K562 (cell line): Measurements from ENCODE around the gene PRRC2C. TPM values are rescaled to one million over a fixed set of nuclear protein-coding genes. Genes with fewer than 3 reads are reported as not detected.

Experiments
- ATAC-seq: fragments of 200-7000 bp; cut with Tn5 transposase; 3 replicates; pipeline ENCODE4 v1.9.1; 2020; ENCODE audit warnings: moderate library complexity
- BruUV-seq: library from RNA; stranded (reverse); fragments of 400-500 nt; replicated peaks from 2 replicates; lab custom pipeline; 2021; lab: Mats Ljungman, UMichigan
- CTCF ChIA-PET: fragments of 300-600 bp; formaldehyde crosslinking; extraction: SDS; loops from one replicate; lab custom pipeline; 2021; ENCODE audit warnings: low intra/inter-chr PET ratio; lab: Yijun Ruan, JAX
- POLR2A ChIA-PET: fragments of 300-600, 350-650 bp; sonication (Branson Sonifier 250); formaldehyde crosslinking; extraction: SDS; loops from one replicate; lab custom pipeline; 2021; ENCODE audit warnings: antibody characterized with exemption, inconsistent platforms; lab: Yijun Ruan, JAX
- DNase-seq, 4 experiments: peaks; one replicate each; pipeline versions ENCODE4 v3.0.0 to v3.0.0-alpha.2; 2011 to 2018; ENCODE audit warnings: low spot score in 3 of 4, mixed read lengths in 3 of 4; ENCODE audit errors: extremely low read depth in 1 of 4
- FAIRE-seq: peaks from 2 replicates; lab custom pipeline; 2011; peaks lifted over from hg19 to GRCh38; lab: Jason Lieb, UNC
- H2AFZ ChIP-seq: 2 replicates; pipeline ENCODE4 v1.6.0; 2011; ENCODE audit warnings: low read depth, low read length, control low read depth, inconsistent platforms
- H3K27ac ChIP-seq: fragments of 200-600 bp; 3 replicates; pipeline ENCODE4 v1.8.0; 2011; ENCODE audit warnings: low read depth, mild to moderate bottlenecking, control low read depth, inconsistent platforms, low read length, moderate library complexity, mixed read lengths; ENCODE audit errors: extremely low read depth
- H3K27me3 ChIP-seq, 2 experiments: fragments of 300-600 bp in 1 of 2; 2 replicates in 1 of 2; 3 replicates in 1 of 2; pipeline versions ENCODE4 v1.6.0 to v1.8.0; 2011; ENCODE audit warnings: inconsistent platforms in 2 of 2, low read length in 2 of 2, mild to moderate bottlenecking in 1 of 2, mixed read lengths in 1 of 2, moderate library complexity in 1 of 2; ENCODE audit not compliant: control insufficient read depth in 2 of 2, insufficient read depth in 2 of 2
- H3K36me3 ChIP-seq: fragments of 300-600 bp; 3 replicates; pipeline ENCODE4 v1.8.0; 2011; ENCODE audit warnings: mild to moderate bottlenecking, low read length, inconsistent platforms; ENCODE audit not compliant: control insufficient read depth, insufficient read depth
- H3K4me1 ChIP-seq, 2 experiments: fragments of 200-600 bp in 1 of 2; replicated peaks in 1 of 2; 2 replicates in 1 of 2; 3 replicates in 1 of 2; pipeline versions ENCODE4 v1.5.1 to v1.8.0; 2011; ENCODE audit warnings: inconsistent platforms in 2 of 2, low read length in 2 of 2, mild to moderate bottlenecking in 1 of 2, mixed read lengths in 1 of 2, moderate library complexity in 1 of 2; ENCODE audit not compliant: control insufficient read depth in 2 of 2, insufficient read depth in 2 of 2
- H3K4me2 ChIP-seq: 2 replicates; pipeline ENCODE4 v1.6.1; 2011; ENCODE audit warnings: low read length, control low read depth, inconsistent platforms, mixed read lengths; ENCODE audit not compliant: insufficient read depth
- H3K4me3 ChIP-seq: fragments of 200-600 bp; sonication (generic), shearing (Covaris generic); 2 replicates; pipeline ENCODE4 v1.5.1; 2016; ENCODE audit warnings: control low read depth, inconsistent platforms
- H3K79me2 ChIP-seq: fragments of 200-600 bp; 3 replicates; pipeline ENCODE4 v1.8.0; 2011; ENCODE audit warnings: low read length, inconsistent platforms; ENCODE audit not compliant: control insufficient read depth, insufficient read depth
- H3K9ac ChIP-seq, 2 experiments: 2 replicates each; pipeline versions ENCODE4 v1.6.0 to v1.6.1; 2011; ENCODE audit warnings: low read depth in 2 of 2, low read length in 2 of 2, control low read depth in 1 of 2, inconsistent platforms in 1 of 2, mild to moderate bottlenecking in 1 of 2, mixed read lengths in 1 of 2; ENCODE audit not compliant: insufficient read depth in 1 of 2
- H3K9me1 ChIP-seq: one replicate; pipeline ENCODE4 v1.6.0; 2011; ENCODE audit warnings: inconsistent platforms, mild to moderate bottlenecking, low read length, moderate library complexity; ENCODE audit not compliant: control insufficient read depth, insufficient read depth
- H3K9me3 ChIP-seq: replicated peaks from 2 replicates; pipeline ENCODE4 v1.5.1; 2011; ENCODE audit warnings: low read depth, low read length, inconsistent platforms; ENCODE audit not compliant: control insufficient read depth, insufficient read depth
- H4K20me1 ChIP-seq: replicated peaks from 2 replicates; pipeline ENCODE4 v1.6.1; 2011; ENCODE audit warnings: low read length, inconsistent platforms, mixed read lengths; ENCODE audit not compliant: control insufficient read depth, insufficient read depth
- NONO ChIP-seq, 2 experiments: fragments of 200-400 bp in 1 of 2; fragments of 450-650 bp in 1 of 2; formaldehyde crosslinking in 1 of 2; IDR thresholded peaks; 2 replicates each; pipeline ENCODE4 v1.6.1; 2017; ENCODE audit warnings: low read depth in 2 of 2, mild to moderate bottlenecking in 2 of 2, moderate library complexity in 2 of 2, low read length in 1 of 2
- SMARCA5 ChIP-seq: fragments of 450-650 bp; IDR thresholded peaks from 2 replicates; pipeline ENCODE4 v1.6.1; 2016
- SREBF1 ChIP-seq: fragments of 150-350 bp; IDR thresholded peaks from 2 replicates; pipeline ENCODE4 v1.6.1; 2014; ENCODE audit warnings: antibody characterized with exemption, low read depth, low read length, borderline replicate concordance
- WGBS: fragments of 100-300 bp; shearing (Covaris generic); methylation state at CpG from one replicate; pipeline ENCODE4 v1.1.6; 2016; ENCODE audit warnings: low coverage, mixed read lengths; ENCODE audit not compliant: insufficient coverage; ENCODE audit errors: missing lambda C conversion rate; 5-methylcytosine and 5-hydroxymethylcytosine counted together
- in situ Hi-C: fragments of 300-500 bp; cut with MboI; formaldehyde crosslinking; loops from 4 replicates; pipeline ENCODE4 v1.15.0; 2018; ENCODE audit warnings: inconsistent platforms, mixed read lengths
- intact Hi-C: fragments of 100-400 bp; cut with micrococcal nuclease; formaldehyde crosslinking; loops from 2 replicates; pipeline ENCODE4 v1.14.2; 2022
- polyA plus RNA-seq, 8 experiments: library from polyadenylated mRNA; depleted of rRNA in 4 of 8; stranded (reverse) in 5 of 8; unstranded in 3 of 8; fragments of >200 nt; fragmentation: Nextera tagmentation in 2 of 8; fragmentation: Illumina TruSeq in 1 of 8; extraction: Ambion mirVana in 2 of 8; extraction: Trizol in 1 of 8; gene quantifications; 2 replicates each; pipeline versions ENCODE4 v1.2.1 to v1.2.3, GENCODE V29; 2011 to 2014; ENCODE audit warnings: inconsistent platforms in 1 of 8, missing spikeins in 1 of 8
- total RNA-seq, 7 experiments: library from RNA; depleted of rRNA in 6 of 7; stranded (reverse); fragments of >200 nt in 6 of 7; fragmentation: Illumina TruSeq in 2 of 7; extraction: Trizol in 2 of 7; gene quantifications; 2 replicates each; pipeline versions ENCODE4 v1.2.1 to v1.2.3, GENCODE V29; 2011 to 2021; ENCODE audit warnings: low replicate concordance in 1 of 7
- TF ChIP-seq, protein P1 (sequence below): fragments of 200-800 bp; sonication (Bioruptor generic); IDR thresholded peaks from 2 replicates; pipeline ENCODE4 v1.6.1; 2017; ENCODE audit warnings: missing genetic modification characterization, missing compliant biosample characterization
- TF ChIP-seq, protein P2 (sequence below): fragments of 450-650 bp; conservative IDR thresholded peaks from 2 replicates; pipeline ENCODE4 v1.6.1; 2016; ENCODE audit warnings: missing genetic modification characterization, low read depth, mild to moderate bottlenecking, control low read depth, missing compliant biosample characterization
- TF ChIP-seq, protein P3 (sequence below), 2 experiments: fragments of 200-800 bp in 1 of 2; sonication (Bioruptor generic) in 1 of 2; sonication (generic) in 1 of 2; formaldehyde crosslinking in 1 of 2; IDR thresholded peaks in 1 of 2; conservative IDR thresholded peaks in 1 of 2; 2 replicates each; pipeline versions ENCODE4 v1.5.0 to v1.6.1; 2016 to 2020; ENCODE audit warnings: missing compliant biosample characterization in 1 of 2, missing genetic modification characterization in 1 of 2, missing genetic modification reagents in 1 of 2

Gene PRRC2C
- total and polyA plus RNA-seq, 9 of the 15 experiments (the other 6 are each of a cell fraction or from before 2014, with no cell fraction given): 61.9 to 237 (median 105) TPM

DNA sequence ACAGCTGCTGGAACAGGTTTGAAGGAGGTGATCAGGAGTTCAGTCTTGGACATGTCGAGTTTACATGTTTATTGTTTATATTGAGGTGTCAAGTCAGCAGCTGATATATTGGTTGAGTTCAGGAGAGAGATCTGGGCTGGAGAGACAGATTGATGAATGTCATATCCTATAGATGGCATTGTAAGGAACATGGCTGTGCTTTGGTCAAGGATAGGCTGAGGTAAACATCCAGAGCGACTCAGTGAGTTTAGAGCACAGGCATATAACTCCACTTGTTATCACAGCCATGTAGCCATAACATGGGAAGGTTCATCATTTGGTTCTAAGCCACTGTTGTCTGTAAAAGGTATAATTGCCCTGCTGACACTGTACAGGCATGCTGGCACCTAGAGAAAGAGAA lies 131.3 kb downstream of the PRRC2C start:
- peaks cover 0 to 7% of the 10 kb centered on the region in 2 experiments; a peak in 3 of 5 replicates for H3K27me3 ChIP-seq
- H2AFZ ChIP-seq: no peak overlapping the region
- H3K79me2 ChIP-seq: no peaks in the 10 kb centered on the region
- no peak overlapping the region for H3K9ac ChIP-seq
- POLR2A ChIA-PET: interaction anchor here (0.6 kb wide), 2 partner anchors 9 to 1659 kb away, joined by 3 read pairs; no protein-coding TSS in a partner anchor
- ATAC-seq (no peak), FAIRE-seq (no peak), DNase-seq (no peak)
- 5% methylated on average over 2 of the region's 2 CpGs for WGBS
- intact Hi-C loops (no loop called here), in situ Hi-C loops (loop anchor here (25.0 kb wide), 1 partner anchor 1079 kb away; the partner anchor contains the start of gene GORAB)
- H3K36me3 ChIP-seq: no peaks in the 10 kb centered on the region
- peaks cover 5 to 6% of the 10 kb centered on the region in 2 experiments; a peak in 2 of 5 replicates for H3K4me1 ChIP-seq
- no peak overlapping the region for H3K4me3 ChIP-seq
- TF ChIP-seq, protein P1, sequence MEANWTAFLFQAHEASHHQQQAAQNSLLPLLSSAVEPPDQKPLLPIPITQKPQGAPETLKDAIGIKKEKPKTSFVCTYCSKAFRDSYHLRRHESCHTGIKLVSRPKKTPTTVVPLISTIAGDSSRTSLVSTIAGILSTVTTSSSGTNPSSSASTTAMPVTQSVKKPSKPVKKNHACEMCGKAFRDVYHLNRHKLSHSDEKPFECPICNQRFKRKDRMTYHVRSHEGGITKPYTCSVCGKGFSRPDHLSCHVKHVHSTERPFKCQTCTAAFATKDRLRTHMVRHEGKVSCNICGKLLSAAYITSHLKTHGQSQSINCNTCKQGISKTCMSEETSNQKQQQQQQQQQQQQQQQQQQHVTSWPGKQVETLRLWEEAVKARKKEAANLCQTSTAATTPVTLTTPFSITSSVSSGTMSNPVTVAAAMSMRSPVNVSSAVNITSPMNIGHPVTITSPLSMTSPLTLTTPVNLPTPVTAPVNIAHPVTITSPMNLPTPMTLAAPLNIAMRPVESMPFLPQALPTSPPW (CRISPR knock-in tag): no peak
- H3K4me2 ChIP-seq: no peak overlapping the region
- no peaks in the 10 kb centered on the region for H3K9me1 ChIP-seq
- no TSS peak for BruUV-seq
- CTCF ChIA-PET: no interaction called here
- no peaks in the 10 kb centered on the region for H3K9me3 ChIP-seq
- H4K20me1 ChIP-seq: no peaks in the 10 kb centered on the region
- H3K27ac ChIP-seq: no peak overlapping the region

DNA sequence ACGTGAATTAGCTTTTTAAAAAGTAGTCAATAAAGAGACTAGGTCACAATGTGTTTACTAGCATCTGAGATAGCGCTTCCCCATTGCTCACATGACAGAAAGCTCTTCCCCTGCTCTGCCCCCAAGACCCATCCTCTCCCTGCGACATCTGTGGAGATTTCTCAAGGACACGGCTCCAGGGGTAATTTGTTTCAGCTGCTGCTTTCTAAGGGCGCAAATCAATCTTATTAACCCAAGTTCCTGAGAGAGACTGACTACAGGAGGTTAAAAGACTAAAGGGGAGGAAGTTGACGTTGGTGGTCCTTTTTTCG lies 136.8 kb downstream of the PRRC2C start, which contains the start of gene MYOCOS:
TSS of gene MYOCOS (plus strand) at position 92 of the 311 bp plus-strand sequence. CDS start 1,641 bp downstream, outside the sequence.
- Histone ChIP-seq H2AFZ (peak within 1 kb of the TSS; percentile 7; the same call in 1 of the 2 replicates), H3K27ac (no peak within 1 kb of the TSS), H3K4me3 (no peak within 1 kb of the TSS), H3K79me2 (no peaks in the 10 kb centered on the region), H3K36me3 (no peaks in the 10 kb centered on the region), H3K4me2 (no peak within 1 kb of the TSS), H3K4me1 (peaks cover 5 to 11% of the 10 kb centered on the region in 2 experiments; a peak in 2 of 5 replicates), H3K9me3 (no peaks in the 10 kb centered on the region), H4K20me1 (no peaks in the 10 kb centered on the region), H3K9ac (no peak within 1 kb of the TSS), H3K27me3 (peaks cover 0 to 7% of the 10 kb centered on the region in 2 experiments; a peak in 2 of 5 replicates), H3K9me1 (no peaks in the 10 kb centered on the region)
- DNase-seq (no peak), ATAC-seq (no peak), FAIRE-seq (no peak)
- intact Hi-C loops: no loop called here
- WGBS: 46% methylated on average over 7 of the region's 7 CpGs
- no TSS peak for BruUV-seq
- POLR2A ChIA-PET: interaction anchor here (1.0 kb wide), 1 partner anchor 9 kb away, joined by 5 read pairs; no protein-coding TSS in a partner anchor
- in situ Hi-C loops: loop anchor here (25.0 kb wide), 1 partner anchor 1085 kb away; the partner anchor contains the start of gene GORAB
- CTCF ChIA-PET: no interaction called here
- no peak for TF ChIP-seq SREBF1
- TF ChIP-seq, protein P2, sequence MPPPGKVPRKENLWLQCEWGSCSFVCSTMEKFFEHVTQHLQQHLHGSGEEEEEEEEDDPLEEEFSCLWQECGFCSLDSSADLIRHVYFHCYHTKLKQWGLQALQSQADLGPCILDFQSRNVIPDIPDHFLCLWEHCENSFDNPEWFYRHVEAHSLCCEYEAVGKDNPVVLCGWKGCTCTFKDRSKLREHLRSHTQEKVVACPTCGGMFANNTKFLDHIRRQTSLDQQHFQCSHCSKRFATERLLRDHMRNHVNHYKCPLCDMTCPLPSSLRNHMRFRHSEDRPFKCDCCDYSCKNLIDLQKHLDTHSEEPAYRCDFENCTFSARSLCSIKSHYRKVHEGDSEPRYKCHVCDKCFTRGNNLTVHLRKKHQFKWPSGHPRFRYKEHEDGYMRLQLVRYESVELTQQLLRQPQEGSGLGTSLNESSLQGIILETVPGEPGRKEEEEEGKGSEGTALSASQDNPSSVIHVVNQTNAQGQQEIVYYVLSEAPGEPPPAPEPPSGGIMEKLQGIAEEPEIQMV: no peak
- no peak for TF ChIP-seq SMARCA5
- no peak for TF ChIP-seq NONO (IDR thresholded peaks at IDR 0.05; ENCODE audit: low read depth in 2 of 2, low read length in 1 of 2)
- TF ChIP-seq, protein P3, sequence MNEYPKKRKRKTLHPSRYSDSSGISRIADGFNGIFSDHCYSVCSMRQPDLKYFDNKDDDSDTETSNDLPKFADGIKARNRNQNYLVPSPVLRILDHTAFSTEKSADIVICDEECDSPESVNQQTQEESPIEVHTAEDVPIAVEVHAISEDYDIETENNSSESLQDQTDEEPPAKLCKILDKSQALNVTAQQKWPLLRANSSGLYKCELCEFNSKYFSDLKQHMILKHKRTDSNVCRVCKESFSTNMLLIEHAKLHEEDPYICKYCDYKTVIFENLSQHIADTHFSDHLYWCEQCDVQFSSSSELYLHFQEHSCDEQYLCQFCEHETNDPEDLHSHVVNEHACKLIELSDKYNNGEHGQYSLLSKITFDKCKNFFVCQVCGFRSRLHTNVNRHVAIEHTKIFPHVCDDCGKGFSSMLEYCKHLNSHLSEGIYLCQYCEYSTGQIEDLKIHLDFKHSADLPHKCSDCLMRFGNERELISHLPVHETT (CRISPR knock-in tag; conservative IDR thresholded peaks at IDR 0.05 in 1 of 2, IDR thresholded peaks at IDR 0.05 in 1 of 2): no peak
